Measurements from ENCODE around the gene MPP4.

DNA sequence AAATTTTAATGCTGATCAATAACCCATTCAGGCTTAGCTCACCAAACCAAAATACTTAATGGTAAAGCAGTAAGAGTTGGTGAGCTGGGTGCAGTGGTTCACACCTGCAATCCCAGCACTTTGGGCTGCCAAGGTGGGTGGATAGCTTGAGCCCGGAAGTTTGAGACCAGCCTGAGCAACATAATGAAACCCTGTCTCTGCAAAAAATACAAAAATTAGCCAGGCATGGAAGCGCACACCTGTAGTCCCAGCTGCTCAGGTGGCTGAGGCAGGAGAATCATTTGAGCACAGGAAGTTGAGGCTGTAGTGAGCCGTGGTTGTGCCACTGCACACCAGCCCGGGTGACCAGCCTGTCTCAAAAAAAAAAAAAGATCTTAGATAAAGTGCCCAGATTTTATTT is 35.7 kb upstream of the MPP4 start:
- TF ChIP-seq, protein P1, sequence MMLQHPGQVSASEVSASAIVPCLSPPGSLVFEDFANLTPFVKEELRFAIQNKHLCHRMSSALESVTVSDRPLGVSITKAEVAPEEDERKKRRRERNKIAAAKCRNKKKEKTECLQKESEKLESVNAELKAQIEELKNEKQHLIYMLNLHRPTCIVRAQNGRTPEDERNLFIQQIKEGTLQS (IDR thresholded peaks at IDR 0.05): no peak
- TF ChIP-seq, protein P2, sequence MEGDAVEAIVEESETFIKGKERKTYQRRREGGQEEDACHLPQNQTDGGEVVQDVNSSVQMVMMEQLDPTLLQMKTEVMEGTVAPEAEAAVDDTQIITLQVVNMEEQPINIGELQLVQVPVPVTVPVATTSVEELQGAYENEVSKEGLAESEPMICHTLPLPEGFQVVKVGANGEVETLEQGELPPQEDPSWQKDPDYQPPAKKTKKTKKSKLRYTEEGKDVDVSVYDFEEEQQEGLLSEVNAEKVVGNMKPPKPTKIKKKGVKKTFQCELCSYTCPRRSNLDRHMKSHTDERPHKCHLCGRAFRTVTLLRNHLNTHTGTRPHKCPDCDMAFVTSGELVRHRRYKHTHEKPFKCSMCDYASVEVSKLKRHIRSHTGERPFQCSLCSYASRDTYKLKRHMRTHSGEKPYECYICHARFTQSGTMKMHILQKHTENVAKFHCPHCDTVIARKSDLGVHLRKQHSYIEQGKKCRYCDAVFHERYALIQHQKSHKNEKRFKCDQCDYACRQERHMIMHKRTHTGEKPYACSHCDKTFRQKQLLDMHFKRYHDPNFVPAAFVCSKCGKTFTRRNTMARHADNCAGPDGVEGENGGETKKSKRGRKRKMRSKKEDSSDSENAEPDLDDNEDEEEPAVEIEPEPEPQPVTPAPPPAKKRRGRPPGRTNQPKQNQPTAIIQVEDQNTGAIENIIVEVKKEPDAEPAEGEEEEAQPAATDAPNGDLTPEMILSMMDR (IDR thresholded peaks at IDR 0.05; ENCODE audit: low read depth, low read length, missing input control): no peak
- TF ChIP-seq, protein P3, sequence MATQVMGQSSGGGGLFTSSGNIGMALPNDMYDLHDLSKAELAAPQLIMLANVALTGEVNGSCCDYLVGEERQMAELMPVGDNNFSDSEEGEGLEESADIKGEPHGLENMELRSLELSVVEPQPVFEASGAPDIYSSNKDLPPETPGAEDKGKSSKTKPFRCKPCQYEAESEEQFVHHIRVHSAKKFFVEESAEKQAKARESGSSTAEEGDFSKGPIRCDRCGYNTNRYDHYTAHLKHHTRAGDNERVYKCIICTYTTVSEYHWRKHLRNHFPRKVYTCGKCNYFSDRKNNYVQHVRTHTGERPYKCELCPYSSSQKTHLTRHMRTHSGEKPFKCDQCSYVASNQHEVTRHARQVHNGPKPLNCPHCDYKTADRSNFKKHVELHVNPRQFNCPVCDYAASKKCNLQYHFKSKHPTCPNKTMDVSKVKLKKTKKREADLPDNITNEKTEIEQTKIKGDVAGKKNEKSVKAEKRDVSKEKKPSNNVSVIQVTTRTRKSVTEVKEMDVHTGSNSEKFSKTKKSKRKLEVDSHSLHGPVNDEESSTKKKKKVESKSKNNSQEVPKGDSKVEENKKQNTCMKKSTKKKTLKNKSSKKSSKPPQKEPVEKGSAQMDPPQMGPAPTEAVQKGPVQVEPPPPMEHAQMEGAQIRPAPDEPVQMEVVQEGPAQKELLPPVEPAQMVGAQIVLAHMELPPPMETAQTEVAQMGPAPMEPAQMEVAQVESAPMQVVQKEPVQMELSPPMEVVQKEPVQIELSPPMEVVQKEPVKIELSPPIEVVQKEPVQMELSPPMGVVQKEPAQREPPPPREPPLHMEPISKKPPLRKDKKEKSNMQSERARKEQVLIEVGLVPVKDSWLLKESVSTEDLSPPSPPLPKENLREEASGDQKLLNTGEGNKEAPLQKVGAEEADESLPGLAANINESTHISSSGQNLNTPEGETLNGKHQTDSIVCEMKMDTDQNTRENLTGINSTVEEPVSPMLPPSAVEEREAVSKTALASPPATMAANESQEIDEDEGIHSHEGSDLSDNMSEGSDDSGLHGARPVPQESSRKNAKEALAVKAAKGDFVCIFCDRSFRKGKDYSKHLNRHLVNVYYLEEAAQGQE (IDR thresholded peaks at IDR 0.05): no peak
- TF ChIP-seq, protein P4, sequence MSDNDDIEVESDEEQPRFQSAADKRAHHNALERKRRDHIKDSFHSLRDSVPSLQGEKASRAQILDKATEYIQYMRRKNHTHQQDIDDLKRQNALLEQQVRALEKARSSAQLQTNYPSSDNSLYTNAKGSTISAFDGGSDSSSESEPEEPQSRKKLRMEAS (IDR thresholded peaks at IDR 0.05): no peak
- TF ChIP-seq FOXA2 (IDR thresholded peaks at IDR 0.05) (no peak), TAF1 (conservative IDR thresholded peaks at IDR 0.05) (no peak), GABPA (IDR thresholded peaks at IDR 0.05 in 1 of 2, conservative IDR thresholded peaks at IDR 0.05 in 1 of 2) (no peak), YY1 (IDR thresholded peaks at IDR 0.05) (no peak), RAD21 (IDR thresholded peaks at IDR 0.05) (no peak), JUND (IDR thresholded peaks at IDR 0.05) (no peak), SP1 (IDR thresholded peaks at IDR 0.05) (no peak), EGR1 (IDR thresholded peaks at IDR 0.05; ENCODE audit: low read depth in 2 of 2) (no peak)
- TF ChIP-seq, protein P5, sequence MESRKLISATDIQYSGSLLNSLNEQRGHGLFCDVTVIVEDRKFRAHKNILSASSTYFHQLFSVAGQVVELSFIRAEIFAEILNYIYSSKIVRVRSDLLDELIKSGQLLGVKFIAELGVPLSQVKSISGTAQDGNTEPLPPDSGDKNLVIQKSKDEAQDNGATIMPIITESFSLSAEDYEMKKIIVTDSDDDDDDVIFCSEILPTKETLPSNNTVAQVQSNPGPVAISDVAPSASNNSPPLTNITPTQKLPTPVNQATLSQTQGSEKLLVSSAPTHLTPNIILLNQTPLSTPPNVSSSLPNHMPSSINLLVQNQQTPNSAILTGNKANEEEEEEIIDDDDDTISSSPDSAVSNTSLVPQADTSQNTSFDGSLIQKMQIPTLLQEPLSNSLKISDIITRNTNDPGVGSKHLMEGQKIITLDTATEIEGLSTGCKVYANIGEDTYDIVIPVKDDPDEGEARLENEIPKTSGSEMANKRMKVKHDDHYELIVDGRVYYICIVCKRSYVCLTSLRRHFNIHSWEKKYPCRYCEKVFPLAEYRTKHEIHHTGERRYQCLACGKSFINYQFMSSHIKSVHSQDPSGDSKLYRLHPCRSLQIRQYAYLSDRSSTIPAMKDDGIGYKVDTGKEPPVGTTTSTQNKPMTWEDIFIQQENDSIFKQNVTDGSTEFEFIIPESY (IDR thresholded peaks at IDR 0.05): no peak

Measured in liver (tissue), 3 donors.